Choroid plexus epithelial cell (primary cell): ENCODE results near the gene C10orf67.

Experiments used
- DNase-seq: peaks from one replicate; pipeline ENCODE4 v3.0.0-alpha.2; 2010; ENCODE audit warnings: low read depth
- H3K4me3 ChIP-seq: 2 replicates; pipeline ENCODE4 v1.5.1; 2011; ENCODE audit warnings: low read depth, mild to moderate bottlenecking, control low read depth, low read length, moderate library complexity
- TF ChIP-seq, protein P1 (sequence below): conservative IDR thresholded peaks from 2 replicates; pipeline ENCODE4 v1.5.1; 2011; ENCODE audit warnings: low read depth, mild to moderate bottlenecking, control low read depth, inconsistent platforms, low read length, moderate library complexity

Gene C10orf67

GRCh38 chr10:23191764-23192711 lies 152.6 kb downstream of the C10orf67 start, which contains the start of gene PTF1A:
TSS of gene PTF1A (plus strand) at chr10:23192312. CDS start at chr10:23192531, 219 bp downstream.
- TF ChIP-seq, protein P1, sequence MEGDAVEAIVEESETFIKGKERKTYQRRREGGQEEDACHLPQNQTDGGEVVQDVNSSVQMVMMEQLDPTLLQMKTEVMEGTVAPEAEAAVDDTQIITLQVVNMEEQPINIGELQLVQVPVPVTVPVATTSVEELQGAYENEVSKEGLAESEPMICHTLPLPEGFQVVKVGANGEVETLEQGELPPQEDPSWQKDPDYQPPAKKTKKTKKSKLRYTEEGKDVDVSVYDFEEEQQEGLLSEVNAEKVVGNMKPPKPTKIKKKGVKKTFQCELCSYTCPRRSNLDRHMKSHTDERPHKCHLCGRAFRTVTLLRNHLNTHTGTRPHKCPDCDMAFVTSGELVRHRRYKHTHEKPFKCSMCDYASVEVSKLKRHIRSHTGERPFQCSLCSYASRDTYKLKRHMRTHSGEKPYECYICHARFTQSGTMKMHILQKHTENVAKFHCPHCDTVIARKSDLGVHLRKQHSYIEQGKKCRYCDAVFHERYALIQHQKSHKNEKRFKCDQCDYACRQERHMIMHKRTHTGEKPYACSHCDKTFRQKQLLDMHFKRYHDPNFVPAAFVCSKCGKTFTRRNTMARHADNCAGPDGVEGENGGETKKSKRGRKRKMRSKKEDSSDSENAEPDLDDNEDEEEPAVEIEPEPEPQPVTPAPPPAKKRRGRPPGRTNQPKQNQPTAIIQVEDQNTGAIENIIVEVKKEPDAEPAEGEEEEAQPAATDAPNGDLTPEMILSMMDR, result no peak
- no peak within 1 kb of the TSS for H3K4me3 ChIP-seq
- no peak for DNase-seq

DNA sequence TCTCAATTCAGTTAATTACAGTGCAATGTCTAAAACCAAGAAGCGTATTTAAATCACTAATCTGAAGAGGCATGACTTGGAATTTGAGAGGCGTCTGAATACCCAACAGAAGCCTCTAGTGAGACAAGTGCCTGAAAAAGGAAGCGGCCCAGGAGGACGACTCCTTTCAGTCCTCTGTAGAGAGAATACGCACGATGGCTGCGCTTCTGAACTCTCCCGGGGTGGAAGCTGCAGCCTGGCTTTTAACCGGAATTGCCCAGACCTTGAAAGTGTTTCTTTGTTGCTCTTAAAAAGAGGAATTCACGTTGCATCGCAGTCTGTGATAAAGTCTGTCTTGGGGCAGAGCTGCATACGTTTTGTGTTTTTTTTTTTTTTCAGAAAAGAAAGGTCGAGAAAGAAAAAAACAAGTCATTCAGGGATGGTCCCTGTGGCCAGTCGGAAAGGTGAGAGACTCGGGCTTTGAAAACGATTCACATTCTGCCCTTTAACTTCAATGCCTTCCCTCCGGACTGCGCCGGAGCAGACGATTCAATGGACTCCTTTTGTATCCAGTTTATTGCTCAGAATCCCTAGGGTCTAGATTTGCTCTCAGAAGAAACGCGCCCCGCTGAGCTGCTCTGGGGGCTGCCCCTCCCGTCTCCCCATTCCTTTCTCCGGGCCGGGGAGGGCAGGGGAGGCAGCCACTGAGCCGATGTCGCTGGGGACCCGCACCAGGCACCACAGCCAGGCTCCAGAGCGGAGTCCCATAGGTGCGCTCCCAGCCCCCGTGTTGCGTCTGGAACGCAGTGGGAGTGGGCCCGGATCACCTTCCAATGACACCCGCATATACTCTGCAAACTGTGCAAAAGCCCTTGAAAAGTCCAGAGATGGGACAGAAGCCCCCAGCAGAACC lies 153.5 kb downstream of the C10orf67 start:
- DNase-seq, result no peak
- TF ChIP-seq, protein P1, result no peak
- H3K4me3 ChIP-seq, result no peak overlapping the region

DNA sequence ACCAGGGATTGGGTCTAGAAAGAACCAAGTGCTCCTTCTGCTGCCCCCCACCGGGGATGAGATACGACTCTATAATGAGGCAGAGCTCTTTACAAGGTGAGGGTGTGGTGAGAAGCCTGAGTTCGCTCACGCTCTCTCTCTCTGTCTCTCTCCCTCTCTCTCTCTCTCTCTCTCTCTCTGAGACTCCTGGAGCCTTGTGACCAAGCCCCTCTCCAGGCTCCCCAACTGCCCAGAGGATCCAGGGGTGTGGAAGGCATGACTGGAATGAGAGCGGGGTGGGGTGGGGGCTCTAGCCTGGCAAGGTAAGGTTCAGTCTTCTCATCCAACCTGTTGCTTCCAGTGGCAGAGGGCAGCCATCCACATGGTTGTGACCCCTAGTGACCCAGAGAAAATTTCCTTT lies 155.6 kb downstream of the C10orf67 start:
- TF ChIP-seq, protein P1, result no peak
- H3K4me3 ChIP-seq, result no peak overlapping the region
- no peak for DNase-seq

GRCh38 chr10:23187155-23187554 lies 157.4 kb downstream of the C10orf67 start:
- no peak overlapping the region for H3K4me3 ChIP-seq
- TF ChIP-seq, protein P1, result no peak
- no peak for DNase-seq

- DNase-seq, result no peak
- no peak overlapping the region for H3K4me3 ChIP-seq
- TF ChIP-seq, protein P1, result no peak
Observed at GRCh38 chr10:23186697-23187096, 157.9 kb downstream of the C10orf67 start.

GRCh38 chr10:23186178-23186577 lies 158.4 kb downstream of the C10orf67 start:
- TF ChIP-seq, protein P1, result no peak

More at GRCh38 chr10:23186178-23186577, 158.4 kb downstream of the C10orf67 start:
- no peak for DNase-seq
- no peak overlapping the region for H3K4me3 ChIP-seq
